ENCODE results near the gene STAMBP.
A peak's percentile ranks its signal among the peaks of the same experiment; 100 is the strongest.
"Not testable (repeated sequence)": the region's sequence is repeated elsewhere in the genome, so short reads cannot be mapped to it uniquely, and the experiment has no call there.

Gene STAMBP

GRCh38 chr2:73837847-73838585 is 9.3 kb downstream of the STAMBP start:
- DNase-seq (ENCODE audit: low read depth, low spot score), result no peak

DNA sequence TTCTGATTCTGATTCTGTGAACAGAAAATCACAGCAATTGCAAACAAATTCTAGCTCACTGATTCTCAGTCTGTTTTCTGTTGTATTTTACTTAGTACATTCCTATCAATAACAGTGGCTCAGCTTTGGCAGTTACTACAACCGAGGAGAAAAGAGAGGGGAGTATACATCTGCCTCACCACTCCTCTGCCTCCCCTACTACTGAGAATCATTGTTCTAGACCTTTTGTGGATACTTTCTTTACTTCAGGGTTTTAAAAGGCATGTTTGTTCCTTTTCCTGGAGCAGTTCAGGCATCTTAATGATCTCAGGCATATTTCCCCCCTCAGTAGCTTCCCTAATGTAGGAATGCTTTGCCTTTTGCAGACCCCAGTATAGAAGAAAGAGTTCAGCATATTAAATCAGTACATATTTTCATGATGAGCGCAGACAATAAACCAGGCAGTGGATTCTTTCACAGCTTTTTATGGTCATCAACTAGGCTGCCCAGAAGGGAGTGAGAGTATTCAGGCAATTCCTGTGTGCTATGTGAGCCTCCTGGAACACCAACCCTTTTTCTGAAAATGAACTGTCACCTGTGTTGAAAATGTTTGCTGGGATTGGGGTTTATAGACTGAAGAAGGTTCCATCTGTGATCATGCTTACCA is 10.3 kb downstream of the STAMBP start:
- DNase-seq (ENCODE audit: low read depth, low spot score), result no peak

- no peak for DNase-seq (ENCODE audit: low read depth, low spot score)
Observed at GRCh38 chr2:73839653-73840411, 11.1 kb downstream of the STAMBP start.

- no peak for DNase-seq (ENCODE audit: low read depth, low spot score)
Observed at GRCh38 chr2:73841912-73842738, 13.4 kb downstream of the STAMBP start.

DNA sequence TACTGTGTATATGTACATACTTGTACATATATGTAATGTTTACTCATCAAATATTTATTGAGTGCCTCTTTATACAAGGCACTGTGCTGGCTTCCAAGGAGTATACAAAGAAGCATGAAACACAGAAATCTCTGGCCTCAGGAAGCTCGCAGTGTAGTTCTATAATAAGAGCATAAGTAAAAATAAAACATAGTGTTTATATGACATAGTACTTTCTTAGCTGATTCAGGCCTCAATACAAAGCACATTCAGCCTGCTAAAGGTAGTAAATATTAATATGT is 13.9 kb downstream of the STAMBP start:
- no peak for DNase-seq (ENCODE audit: low read depth, low spot score)

DNA sequence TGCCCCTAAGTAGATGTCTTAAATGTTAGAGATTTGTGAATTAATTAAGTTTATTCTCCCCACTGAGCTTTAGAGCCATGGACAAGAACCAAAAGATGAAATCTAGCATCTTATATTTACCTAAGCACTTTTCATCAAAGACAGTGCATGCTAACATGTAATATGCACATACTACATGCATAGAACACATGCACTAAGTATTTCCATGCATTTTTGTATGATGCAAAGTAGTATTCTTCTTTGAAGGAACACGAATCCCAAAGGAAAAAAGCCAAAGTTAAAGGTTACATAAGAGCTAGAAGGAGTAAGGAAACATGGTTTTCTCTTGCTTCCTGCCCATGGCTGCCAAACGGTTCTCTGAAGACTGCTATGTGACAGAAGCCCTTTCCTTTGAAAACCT is 15.3 kb downstream of the STAMBP start:
- DNase-seq (ENCODE audit: low read depth, low spot score), result no peak

DNA sequence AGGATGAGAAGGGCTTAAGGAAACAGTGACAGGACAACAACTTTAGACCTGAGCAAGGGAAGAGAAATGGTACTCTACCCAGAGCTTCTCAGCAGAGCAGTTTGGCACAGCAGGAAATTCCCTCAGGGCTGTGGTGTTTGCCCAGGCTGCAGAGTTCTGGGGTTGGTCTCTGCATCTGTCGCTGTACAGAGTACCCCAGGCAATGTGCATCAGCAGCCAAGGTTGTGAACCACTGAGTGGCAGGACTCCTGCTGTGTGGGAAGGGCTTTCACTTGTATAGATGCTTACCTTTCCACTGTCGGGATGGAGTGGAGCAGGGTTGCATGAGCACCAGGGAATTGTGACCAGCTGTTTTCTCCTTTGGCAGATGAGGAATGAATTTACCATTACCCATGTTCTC is 21.2 kb downstream of the STAMBP start:
- no peak for DNase-seq (ENCODE audit: low read depth, low spot score)

DNA sequence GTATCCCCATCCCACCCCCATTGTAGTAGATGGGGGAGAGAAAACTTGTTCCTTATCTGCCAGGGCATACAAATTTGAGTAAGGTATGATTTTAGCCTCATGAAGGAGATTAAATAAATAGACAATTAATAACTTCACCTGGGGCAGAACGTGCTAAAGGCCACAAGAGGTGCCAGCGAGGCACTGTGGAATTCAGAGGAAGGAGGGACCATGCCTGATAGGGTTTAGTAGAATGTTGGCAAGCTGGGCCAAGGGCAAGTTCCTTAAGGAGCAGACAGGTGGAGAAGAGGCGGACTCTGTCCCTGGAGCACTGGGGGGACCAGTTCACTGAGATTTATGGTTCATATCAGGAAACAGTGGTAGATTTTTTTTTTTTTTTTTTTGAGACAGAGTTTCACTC is 22.5 kb downstream of the STAMBP start:
- no peak for DNase-seq (ENCODE audit: low read depth, low spot score)

- DNase-seq (ENCODE audit: low read depth, low spot score), result no peak
Observed at GRCh38 chr2:73852020-73852419, 23.3 kb downstream of the STAMBP start.

GRCh38 chr2:73855526-73855925 is 26.8 kb downstream of the STAMBP start:
- DNase-seq (ENCODE audit: low read depth, low spot score), result no peak

DNA sequence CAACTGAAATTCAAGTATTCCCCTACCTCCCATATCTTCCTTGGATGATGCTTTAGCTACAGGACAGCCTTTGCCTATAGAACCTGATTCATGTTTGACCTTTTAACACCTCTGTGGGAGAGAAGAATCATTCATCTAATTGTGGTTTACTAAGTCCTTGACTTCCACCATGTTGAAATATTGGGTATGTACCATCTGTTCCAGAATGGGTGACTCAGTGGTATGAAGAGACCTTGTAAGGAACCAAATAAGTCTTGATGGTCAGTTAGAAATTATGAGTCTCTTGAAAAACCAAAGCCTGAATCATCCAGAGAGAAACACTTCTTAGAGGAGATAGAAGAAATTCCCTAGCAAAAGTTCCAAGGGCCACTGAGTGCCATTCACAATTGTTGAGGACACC is 27.5 kb downstream of the STAMBP start:
- no peak for DNase-seq (ENCODE audit: low read depth, low spot score)

DNA sequence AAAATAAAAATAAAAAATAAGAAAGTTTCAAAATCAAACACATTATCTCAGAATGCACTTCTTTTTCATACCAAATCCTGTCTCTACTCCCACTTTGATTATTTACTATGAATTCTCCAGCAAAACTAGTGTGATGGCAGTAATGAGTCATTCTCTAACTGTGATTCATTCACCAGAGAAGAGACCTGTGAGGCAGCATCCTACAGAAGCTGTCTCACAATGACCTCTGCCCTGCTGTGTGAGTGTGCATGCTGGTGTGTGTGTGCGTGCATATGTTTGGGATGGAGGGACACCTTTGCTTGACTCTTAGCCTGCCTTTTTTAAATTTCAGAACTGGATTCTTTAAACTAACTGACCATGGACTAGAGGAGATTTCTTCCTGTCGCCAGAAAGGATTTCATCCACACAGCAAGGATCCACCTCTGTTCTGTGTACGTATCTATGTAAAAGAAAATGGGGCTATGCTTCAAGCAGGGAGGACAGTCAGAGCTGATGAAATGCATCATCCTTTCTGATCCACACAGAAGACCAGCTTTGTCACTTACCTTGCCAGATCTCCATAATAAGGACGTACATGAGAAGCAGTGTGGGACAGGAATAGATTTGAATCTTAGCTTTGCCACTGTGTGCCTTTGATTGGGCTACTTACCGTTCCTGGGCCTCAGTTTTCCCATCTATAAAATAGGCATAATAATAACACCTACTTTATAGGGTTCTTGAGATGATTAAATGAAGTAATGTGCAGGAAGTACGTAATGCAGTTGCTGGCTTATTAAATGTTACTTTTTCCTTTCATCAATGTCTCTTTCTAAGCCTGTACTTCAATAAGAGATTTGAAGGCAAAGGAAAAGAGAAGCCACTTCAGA is 31.2 kb downstream of the STAMBP start:
- DNase-seq (ENCODE audit: low read depth, low spot score), result no peak

DNA sequence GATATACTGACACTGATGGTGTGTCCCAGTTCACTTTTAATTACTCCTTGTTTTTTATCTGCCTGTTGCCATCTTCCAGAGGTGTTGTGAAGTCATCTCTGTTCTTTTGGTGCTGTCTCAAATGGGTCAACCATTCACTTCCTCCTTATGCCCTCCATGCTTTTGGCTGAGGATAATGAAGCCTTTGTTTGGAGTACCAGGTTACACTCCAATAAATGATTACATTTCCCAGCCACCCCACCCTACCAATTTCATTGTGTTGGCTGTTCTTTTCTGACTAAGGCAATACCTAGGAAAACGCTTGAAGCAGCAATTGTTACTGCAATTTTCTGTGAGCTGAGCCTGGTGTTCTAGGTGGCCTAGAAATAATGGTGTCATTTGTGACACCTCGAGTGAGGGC is 34.2 kb downstream of the STAMBP start:
- DNase-seq (ENCODE audit: low read depth, low spot score), result no peak

DNA sequence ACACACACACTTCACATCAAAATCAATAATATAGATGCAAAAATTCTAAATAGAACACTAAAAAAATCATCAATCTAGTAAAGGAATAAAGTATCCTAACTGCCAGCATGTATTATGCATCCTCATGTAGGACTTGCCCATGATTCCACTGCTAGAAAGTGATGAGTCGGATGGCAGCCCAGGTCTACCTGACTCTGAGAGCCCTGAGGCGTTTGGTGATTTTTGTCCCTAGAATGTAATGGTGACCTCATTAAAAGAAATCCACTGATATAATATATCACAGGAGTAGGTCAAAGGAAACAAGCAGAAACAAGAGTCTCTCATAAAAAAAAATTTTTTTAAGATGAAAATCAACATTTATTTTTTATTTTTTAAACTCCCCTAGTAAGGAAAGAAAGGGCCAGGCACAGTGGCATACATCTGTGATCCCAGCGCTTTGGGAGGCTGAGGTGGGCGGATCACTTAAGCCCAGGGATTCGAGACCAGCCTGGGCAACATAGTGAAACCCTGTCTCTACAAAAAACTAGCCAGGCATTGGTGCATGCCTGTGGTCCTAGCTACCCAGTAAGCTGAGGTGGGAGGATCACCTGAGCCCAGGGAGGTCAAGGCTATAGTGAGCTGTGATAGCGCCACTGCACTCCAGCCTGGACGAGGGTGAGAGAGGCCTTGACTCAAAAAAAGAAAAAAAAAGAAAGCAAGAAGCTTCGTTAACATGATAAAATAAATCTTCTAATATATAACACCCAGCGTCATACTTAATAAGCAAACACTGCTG is 39.6 kb downstream of the STAMBP start:
- no peak for DNase-seq (ENCODE audit: low read depth, low spot score)

- DNase-seq (ENCODE audit: low read depth, low spot score), result no peak
Observed at GRCh38 chr2:73870084-73870483, 41.3 kb downstream of the STAMBP start.

DNA sequence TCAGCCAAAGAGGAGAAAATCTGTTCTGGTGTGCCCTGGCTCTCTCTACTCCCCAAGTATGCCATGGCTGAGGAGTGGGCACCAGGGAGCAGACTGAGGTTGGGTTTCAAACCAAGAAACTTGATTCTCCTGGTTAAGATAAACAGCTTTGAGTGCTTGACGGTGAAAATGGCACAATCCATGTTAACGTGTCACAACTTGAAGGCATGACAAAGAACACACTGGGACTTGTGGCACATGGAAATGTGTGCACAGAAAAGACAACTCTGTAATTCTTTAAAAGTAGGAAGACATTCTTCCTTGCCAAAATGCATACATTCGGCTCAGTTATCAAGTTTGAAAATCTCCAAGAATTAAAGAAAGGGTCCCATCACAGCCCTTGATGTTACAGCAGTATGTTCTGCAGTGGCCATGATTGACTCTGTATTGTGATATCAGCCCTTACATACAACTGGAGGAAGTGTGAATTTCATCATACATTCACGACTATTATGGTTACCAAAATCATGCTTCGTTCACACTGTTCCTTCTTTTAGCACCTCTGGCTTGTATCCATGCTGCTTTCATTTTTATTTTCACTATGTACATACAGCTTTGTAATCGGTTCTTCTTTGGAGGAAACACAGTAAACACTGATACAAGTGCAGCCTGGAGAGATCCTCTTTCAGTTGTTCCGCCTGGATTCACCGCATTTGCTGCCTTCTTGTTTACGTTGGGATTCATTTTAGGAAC is 48.5 kb downstream of the STAMBP start:
- DNase-seq (ENCODE audit: low read depth, low spot score), result no peak

GRCh38 chr2:73877984-73878383 is 49.2 kb downstream of the STAMBP start:
- not testable (repeated sequence) for DNase-seq (ENCODE audit: low read depth, low spot score)

GRCh38 chr2:73885406-73885805 is 56.6 kb downstream of the STAMBP start:
- no peak for DNase-seq (ENCODE audit: low read depth, low spot score)

- DNase-seq (ENCODE audit: low read depth, low spot score), result peak; percentile 18
Observed at GRCh38 chr2:73886357-73886756, 57.6 kb downstream of the STAMBP start.

Data from activated naive CD8-positive, alpha-beta T cell treated with anti-CD3 and anti-CD28 coated beads, Interleukin-2, amount 50 U/mL, for 16 hours (primary cell).